ENCODE results near the gene SH3TC1.

Gene SH3TC1

DNA sequence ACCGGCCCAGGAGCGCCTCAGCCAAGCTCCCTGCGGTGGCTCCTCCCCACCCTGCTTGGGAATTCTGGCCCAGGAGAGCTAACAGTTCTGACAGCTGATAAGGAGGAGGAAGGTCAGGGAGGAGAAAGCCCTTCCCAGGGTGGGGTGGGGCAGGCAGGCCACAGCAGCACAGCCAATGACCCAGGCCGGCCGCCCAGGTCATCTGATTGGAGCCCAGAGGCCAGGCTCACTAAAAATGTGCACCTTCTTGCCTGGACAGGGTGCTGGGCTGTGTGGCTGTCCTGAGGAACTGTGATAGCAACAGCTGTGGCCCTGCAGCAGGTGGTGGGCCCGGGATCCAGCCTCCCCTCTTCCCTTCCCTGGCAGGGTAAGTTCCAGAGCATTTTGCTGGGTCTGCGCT lies 17.2 kb upstream of the SH3TC1 start:
- no peak for DNase-seq

- no peak for DNase-seq
These were observed 16.8 kb upstream of the SH3TC1 start for GRCh38 chr4:8182294-8182693.

GRCh38 chr4:8182858-8183725 lies 16.0 kb upstream of the SH3TC1 start:
- DNase-seq = no peak

GRCh38 chr4:8184061-8184460 lies 15.0 kb upstream of the SH3TC1 start:
- no peak for DNase-seq

GRCh38 chr4:8185295-8185694 lies 13.8 kb upstream of the SH3TC1 start:
- no peak for DNase-seq

DNA sequence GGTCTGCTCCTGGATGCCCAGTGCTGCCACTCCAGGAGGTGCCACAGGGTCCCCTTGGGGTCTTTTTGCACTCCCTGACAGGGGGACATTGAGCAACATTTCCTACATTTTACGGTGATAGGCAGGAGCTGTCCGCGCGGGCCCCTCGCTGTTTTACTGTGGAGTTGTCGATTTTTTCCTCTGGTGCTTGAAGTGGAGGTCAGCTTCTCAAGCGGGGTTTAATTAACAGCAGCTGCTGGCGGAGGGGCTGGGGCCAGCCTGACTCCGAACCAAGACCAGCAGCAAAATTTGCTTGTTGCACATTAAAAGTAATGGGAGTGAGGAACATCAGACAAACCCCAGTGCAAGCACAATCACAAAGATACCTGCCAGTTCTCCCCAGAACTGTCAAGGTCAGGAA lies 13.2 kb upstream of the SH3TC1 start:
- no peak for DNase-seq

DNA sequence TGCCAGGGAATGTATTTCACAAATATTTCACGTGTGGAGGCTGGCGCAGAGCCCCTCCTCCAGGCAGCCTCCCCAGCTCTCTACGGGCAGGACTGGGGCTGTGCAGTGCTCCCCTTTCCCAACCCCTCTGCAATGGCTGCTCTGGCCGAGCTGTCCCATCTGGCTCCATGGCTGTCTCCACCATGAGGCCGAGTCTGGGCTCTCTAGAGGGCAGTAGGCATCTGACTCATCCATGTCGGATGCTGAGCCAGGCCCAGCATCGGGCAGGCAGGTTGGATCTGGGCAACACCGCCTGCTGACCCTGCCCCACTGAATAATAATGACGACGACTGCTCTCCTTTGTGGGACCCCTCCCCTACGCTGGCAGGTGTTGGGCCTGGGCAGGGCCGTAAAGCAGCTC lies 11.0 kb upstream of the SH3TC1 start:
- DNase-seq = no peak

DNA sequence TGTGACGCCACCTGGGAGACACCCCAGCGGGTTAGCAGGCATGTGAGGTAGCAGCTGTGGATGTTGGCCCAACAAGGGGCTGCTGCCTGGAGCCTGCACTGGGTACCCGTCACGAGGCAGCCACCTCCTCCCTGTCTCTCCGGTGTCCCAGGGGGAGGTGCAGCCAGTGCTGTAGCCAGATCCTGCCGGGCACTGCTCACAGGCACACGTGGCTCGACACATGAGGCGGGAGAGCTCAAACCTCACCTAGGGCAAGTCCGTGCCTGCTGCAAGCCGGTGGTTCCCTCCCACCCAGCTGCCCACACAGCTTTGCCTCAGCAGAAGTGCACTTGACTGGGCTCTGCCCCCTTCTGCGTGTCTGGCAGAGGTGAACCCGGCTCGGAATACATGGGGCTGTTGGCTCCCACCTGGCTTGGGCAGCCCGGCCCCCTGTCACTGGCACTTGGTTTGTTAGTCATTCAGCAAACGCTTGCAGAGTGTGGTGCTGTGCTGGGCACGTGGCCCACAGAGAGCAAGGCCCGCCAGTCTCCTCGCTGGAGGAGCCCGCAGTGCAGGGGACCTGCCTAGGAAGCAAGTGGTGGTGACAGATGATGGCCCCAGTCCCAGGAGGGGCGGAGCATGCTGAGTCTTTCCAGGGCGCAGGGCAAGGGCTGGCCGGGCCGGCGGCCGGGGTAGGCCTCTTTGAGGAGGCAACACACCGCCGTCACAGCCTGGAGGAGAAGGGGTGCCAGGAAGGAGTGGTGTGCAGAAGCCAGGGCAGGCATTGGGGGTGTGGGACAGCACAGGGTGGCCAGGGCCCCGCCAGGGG lies 10.1 kb upstream of the SH3TC1 start:
- no peak for DNase-seq

GRCh38 chr4:8189551-8190466 lies 9.3 kb upstream of the SH3TC1 start:
- no peak for DNase-seq

DNA sequence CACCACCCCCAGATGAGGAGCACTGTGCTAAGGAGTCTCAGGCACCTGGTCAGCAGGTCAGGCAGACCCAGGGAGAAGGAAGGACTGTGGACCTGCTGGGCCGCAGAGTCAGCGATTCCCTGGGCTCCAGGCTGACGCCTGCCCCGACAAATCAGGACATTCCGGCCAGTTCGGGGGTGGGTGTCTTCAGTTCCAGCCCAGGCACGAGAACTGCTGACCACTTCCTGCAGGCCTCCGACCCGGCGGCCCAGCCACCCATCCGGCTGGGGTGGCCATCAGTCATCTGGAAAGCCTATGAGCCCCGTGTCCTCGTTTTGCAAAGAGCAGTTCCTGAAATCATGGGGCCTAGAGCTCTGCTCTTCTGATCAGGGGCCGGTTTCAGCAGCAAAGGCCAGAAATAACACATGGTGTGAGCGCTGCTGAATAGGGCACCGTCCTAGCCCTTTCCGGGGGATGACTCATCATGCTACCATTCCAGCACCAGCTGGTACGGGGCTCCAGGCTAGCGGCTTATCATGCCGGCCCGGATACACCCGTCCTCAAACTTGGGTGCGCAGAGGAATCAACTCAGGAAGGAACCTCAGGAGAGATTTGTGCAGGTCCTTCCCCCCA lies 7.8 kb upstream of the SH3TC1 start:
- no peak for DNase-seq

GRCh38 chr4:8192748-8193738 lies 6.0 kb upstream of the SH3TC1 start:
- no peak for DNase-seq

DNA sequence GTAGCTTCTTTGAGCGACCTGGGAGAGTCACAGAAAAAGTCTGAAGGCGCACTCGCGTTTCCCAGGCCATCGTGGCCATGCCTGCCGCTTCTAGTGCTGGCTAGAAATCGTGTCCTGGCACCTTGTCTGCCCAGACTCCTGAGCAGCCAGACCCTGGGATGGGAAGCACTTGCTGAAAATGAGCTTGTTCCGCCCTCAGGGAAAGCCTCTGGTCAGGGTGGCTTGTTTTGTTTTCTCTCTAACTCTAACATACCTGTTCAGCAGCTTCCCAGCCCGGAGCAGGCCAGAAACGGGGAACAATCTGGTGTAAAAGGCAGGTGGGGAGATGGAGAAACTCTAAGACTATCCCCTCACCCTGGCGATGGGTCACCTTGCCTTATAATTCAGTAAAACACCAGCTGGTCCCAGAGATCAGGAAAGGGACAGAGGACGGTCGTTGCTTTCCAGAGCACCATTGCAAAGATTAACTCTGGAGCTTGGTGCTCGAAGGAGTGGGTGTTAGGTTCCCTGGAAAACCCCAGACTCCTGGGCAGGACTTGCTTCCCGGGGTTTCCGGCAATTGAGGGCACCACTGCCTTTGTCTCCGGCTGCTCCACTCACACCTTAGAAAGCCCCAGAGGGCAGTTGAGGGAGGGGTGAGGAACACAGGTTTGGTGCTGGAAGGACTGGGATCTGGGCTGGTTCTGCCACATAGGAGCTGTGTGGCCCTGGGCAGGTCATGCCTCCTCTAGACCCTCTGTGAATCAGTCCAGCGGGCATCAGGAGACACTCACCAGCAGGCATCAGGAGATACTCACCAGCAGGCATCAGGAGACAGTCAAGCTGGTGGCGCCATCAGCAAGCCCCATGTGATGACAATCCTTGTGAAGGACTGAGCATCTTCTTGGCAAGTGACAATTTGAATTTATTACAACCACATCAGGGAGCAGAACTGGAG lies 4.5 kb upstream of the SH3TC1 start:
- no peak for DNase-seq

- no peak for DNase-seq
These were observed 3.7 kb upstream of the SH3TC1 start for GRCh38 chr4:8195431-8195830.

DNA sequence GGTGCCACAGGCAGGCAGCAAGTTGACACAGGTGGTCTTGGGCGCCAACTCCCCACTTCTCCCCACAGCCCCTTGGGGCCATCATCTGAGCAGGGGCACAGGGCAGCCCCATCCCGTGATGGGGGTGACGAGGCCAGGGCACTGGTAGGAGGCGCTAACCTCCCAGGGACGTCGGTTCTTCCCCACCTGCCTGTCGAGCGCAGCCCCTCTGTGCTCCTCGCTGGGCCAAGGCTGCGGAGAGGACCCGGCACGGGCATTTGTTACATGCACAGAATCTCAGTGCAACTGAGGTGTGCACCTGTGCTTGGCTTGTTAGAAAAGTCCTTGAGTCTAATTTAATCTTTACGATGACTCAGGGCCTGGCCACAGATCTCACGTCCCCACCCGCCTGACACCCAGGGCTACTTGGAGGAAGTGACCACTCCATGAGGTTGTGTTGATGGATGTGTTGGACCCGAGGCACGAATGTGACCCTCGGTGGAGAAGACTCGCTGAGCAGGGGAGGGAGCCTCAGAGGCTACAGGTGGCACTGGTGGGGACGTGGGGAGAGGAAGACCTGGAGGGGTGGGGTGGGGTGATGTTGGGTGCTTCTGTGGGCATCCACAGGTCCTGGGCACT lies 3.1 kb upstream of the SH3TC1 start:
- no peak for DNase-seq

DNA sequence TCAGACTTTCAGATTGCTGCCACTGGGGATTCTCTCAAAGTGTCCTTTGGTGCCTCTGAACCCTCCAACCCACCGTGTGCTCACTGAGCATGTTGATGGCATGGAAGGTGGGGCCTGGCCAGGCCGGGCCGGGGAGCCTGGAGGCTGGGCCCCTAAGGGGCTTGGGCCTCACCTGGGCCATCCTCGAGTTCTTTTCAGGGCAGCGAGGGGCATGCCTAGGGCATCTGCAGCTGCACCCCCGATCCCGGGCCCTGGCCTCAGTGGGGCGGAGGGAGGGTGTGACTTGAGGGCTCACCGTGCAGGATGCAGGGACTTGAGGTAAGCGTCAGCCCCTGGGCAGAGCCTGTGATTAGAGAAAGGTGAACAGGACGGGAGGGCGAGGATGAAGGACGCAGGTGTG lies 1.6 kb upstream of the SH3TC1 start:
- no peak for DNase-seq

GRCh38 chr4:8198206-8198905 lies 734 bp upstream of the SH3TC1 start:
- no peak for DNase-seq

- no peak for DNase-seq
These were observed 658 bp downstream of the SH3TC1 start for GRCh38 chr4:8199594-8200301.

GRCh38 chr4:8200302-8200975 lies 1.3 kb downstream of the SH3TC1 start:
- no peak for DNase-seq

Measured in activated CD4-positive, alpha-beta T cell treated with anti-CD3 and anti-CD28 coated beads for 1 hour (primary cell).